Measurements from ENCODE around the gene SOAT1. TPM values are rescaled to one million over a fixed set of nuclear protein-coding genes. Genes with fewer than 3 reads are reported as not detected.

The SOAT1 gene
- total and polyA plus RNA-seq, 3 donors from 2014 or later: 22.5 to 25.5 (median 24.1) TPM

- H3K27me3 ChIP-seq: no peaks in the 10 kb centered on the region
- no peak for TF ChIP-seq POLR2A (IDR thresholded peaks at IDR 0.05)
- no peak for TF ChIP-seq CTCF (IDR thresholded peaks at IDR 0.05)
- H3K4me1 ChIP-seq: no peaks in the 10 kb centered on the region
- no peaks in the 10 kb centered on the region for H3K9me3 ChIP-seq
- H3K27ac ChIP-seq: peak overlapping the region; percentile 0 to 74
- WGBS, 2 donors: 48 to 68% methylated on average over 4 of the region's 4 CpGs
- no peak overlapping the region for H3K4me3 ChIP-seq
- intact Hi-C loops (cut with DNase I; ENCODE audit: low total_unique reads): no loop called here
- no peak for DNase-seq
- H3K36me3 ChIP-seq (ENCODE audit: low read depth, missing control alignments): no peaks in the 10 kb centered on the region
These were observed 29.8 kb downstream of the SOAT1 start for GRCh38 chr1:179323436-179323835.

DNA sequence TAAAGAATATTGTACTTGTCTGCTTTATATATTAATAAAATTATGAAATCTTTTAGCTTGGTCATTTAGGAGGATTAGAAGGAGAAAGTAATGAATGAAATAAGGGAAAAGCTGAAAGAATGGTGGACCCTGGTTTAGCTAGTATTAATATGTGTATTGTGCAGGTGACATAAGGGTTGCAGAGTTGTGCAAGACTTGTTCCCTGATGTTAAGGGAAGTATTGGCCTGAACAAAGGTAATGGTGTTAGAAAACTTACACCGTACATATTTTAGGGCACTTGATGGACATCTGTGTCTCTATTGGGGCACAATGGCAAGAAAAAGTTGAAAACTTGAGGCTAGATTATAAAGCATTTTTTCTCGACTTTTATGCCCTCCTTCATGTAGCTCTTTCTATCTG, 32.2 kb downstream of the SOAT1 start:
- Histone ChIP-seq H3K36me3 (ENCODE audit: low read depth, missing control alignments) (no peaks in the 10 kb centered on the region), H3K27ac (peak overlapping the region in 1 of 2 donors; percentile 45), H3K9me3 (no peaks in the 10 kb centered on the region), H3K4me3 (no peak overlapping the region), H3K4me1 (no peaks in the 10 kb centered on the region), H3K27me3 (no peaks in the 10 kb centered on the region)
- DNase-seq: no peak
- WGBS, 2 donors: 73 to 94% methylated on average over 2 of the region's 2 CpGs
- TF ChIP-seq POLR2A (IDR thresholded peaks at IDR 0.05) (no peak), CTCF (IDR thresholded peaks at IDR 0.05) (no peak)
- intact Hi-C loops (cut with DNase I; ENCODE audit: low total_unique reads): no loop called here

DNA sequence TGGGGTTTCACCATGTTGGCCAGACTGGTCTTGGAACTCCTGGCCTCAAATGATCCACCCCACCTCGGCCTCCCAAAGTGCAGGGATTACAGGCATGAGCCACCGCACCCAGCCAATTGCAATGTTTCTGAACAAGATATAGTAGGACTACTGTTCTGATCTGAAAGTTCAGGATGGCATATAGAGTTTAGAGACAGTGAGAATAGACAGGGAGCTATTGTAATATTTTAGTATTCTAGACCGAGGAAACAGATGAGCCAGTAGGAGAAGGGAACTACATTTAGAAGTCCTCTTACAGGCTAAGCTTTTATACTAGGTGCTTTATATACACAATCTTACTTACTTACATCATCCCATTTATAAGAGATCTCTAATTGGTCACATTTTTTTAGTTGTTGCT, 33.1 kb downstream of the SOAT1 start:
- Histone ChIP-seq H3K27ac (no peak overlapping the region), H3K4me3 (no peak overlapping the region), H3K27me3 (no peaks in the 10 kb centered on the region), H3K9me3 (no peaks in the 10 kb centered on the region), H3K36me3 (ENCODE audit: low read depth, missing control alignments) (no peaks in the 10 kb centered on the region), H3K4me1 (no peaks in the 10 kb centered on the region)
- DNase-seq: no peak
- 93 to 97% methylated on average over 3 of the region's 3 CpGs for WGBS, 2 donors
- intact Hi-C loops (cut with DNase I; ENCODE audit: low total_unique reads): no loop called here
- no peak for TF ChIP-seq POLR2A (IDR thresholded peaks at IDR 0.05)
- TF ChIP-seq CTCF (IDR thresholded peaks at IDR 0.05): no peak

DNA sequence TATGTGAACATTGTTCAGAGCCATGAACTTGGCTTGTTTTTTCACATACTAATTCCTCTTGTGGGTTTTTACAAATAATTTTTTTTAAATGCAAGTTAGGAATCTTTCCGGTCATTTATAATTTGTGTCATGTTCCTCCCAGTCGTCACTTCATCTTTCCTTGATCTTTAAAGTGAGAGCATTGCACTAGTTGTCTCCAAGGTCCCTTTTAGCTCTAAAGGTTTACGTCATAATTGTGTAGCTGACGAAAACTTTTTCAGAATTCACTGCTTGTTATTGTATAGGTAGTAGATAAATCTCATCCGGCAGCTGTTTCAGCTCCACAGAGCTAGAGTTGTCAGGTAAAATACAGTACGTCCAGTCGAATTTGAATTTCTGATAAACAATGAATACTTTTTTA, 33.6 kb downstream of the SOAT1 start:
- WGBS, 2 donors: 83 to 91% methylated on average over 7 of the region's 7 CpGs
- TF ChIP-seq POLR2A (IDR thresholded peaks at IDR 0.05): no peak
- TF ChIP-seq CTCF (IDR thresholded peaks at IDR 0.05): no peak
- intact Hi-C loops (cut with DNase I; ENCODE audit: low total_unique reads): no loop called here

GRCh38 chr1:179327679-179328078, 34.1 kb downstream of the SOAT1 start:
- intact Hi-C loops (cut with DNase I; ENCODE audit: low total_unique reads): no loop called here
- no peak for TF ChIP-seq POLR2A (IDR thresholded peaks at IDR 0.05)
- TF ChIP-seq CTCF (IDR thresholded peaks at IDR 0.05): no peak
- DNase-seq: no peak
- H3K4me3 ChIP-seq: no peak overlapping the region
- no peaks in the 10 kb centered on the region for H3K36me3 ChIP-seq (ENCODE audit: low read depth, missing control alignments)
- H3K4me1 ChIP-seq: no peaks in the 10 kb centered on the region
- H3K27ac ChIP-seq: peak overlapping the region in 1 of 2 donors; percentile 6
- H3K9me3 ChIP-seq: no peaks in the 10 kb centered on the region
- WGBS, 2 donors: 59% methylated on average over 3 of the region's 3 CpGs
- no peaks in the 10 kb centered on the region for H3K27me3 ChIP-seq

More for the DNA sequence above, 33.6 kb downstream of the SOAT1 start:
- no peaks in the 10 kb centered on the region for H3K36me3 ChIP-seq (ENCODE audit: low read depth, missing control alignments)
- no peaks in the 10 kb centered on the region for H3K4me1 ChIP-seq
- DNase-seq: no peak
- H3K9me3 ChIP-seq: no peaks in the 10 kb centered on the region
- no peak overlapping the region for H3K27ac ChIP-seq
- H3K4me3 ChIP-seq: no peak overlapping the region
- H3K27me3 ChIP-seq: no peaks in the 10 kb centered on the region
